ENCODE data around the gene SPOUT1. TPM values are rescaled to one million over a fixed set of nuclear protein-coding genes. Genes with fewer than 3 reads are reported as not detected.

The SPOUT1 gene
- total and polyA plus RNA-seq, 2 of the 13 experiments (the other 11 are each of a cell fraction or from before 2014, with no cell fraction given), result 39.0 to 45.8 TPM

DNA sequence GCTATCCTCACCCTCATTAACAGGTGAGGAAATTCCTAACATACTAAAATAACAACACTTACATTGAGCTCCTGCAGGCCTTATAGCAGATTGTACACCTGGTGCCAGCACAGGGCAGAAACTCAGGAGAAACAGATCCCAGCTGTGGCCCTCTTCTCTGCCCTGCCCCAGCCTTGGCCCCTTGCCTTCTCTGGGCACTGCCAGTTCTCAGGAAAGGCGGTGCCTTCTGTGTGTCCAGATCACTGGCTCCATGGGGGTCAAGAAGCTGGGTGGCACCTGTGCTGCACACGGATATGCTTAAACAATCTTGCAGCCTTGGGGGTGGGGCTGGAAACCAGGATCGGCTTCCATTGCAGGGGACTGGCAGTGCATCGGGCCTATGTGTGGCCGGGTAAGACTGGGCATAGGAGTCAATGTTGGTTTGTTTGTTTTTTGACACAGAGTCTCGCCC, 32.8 kb upstream of the SPOUT1 start (continued):
- TF ChIP-seq, protein P1, sequence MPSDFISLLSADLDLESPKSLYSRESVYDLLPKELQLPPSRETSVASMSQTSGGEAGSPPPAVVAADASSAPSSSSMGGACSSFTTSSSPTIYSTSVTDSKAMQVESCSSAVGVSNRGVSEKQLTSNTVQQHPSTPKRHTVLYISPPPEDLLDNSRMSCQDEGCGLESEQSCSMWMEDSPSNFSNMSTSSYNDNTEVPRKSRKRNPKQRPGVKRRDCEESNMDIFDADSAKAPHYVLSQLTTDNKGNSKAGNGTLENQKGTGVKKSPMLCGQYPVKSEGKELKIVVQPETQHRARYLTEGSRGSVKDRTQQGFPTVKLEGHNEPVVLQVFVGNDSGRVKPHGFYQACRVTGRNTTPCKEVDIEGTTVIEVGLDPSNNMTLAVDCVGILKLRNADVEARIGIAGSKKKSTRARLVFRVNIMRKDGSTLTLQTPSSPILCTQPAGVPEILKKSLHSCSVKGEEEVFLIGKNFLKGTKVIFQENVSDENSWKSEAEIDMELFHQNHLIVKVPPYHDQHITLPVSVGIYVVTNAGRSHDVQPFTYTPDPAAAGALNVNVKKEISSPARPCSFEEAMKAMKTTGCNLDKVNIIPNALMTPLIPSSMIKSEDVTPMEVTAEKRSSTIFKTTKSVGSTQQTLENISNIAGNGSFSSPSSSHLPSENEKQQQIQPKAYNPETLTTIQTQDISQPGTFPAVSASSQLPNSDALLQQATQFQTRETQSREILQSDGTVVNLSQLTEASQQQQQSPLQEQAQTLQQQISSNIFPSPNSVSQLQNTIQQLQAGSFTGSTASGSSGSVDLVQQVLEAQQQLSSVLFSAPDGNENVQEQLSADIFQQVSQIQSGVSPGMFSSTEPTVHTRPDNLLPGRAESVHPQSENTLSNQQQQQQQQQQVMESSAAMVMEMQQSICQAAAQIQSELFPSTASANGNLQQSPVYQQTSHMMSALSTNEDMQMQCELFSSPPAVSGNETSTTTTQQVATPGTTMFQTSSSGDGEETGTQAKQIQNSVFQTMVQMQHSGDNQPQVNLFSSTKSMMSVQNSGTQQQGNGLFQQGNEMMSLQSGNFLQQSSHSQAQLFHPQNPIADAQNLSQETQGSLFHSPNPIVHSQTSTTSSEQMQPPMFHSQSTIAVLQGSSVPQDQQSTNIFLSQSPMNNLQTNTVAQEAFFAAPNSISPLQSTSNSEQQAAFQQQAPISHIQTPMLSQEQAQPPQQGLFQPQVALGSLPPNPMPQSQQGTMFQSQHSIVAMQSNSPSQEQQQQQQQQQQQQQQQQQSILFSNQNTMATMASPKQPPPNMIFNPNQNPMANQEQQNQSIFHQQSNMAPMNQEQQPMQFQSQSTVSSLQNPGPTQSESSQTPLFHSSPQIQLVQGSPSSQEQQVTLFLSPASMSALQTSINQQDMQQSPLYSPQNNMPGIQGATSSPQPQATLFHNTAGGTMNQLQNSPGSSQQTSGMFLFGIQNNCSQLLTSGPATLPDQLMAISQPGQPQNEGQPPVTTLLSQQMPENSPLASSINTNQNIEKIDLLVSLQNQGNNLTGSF (CRISPR knock-in tag; IDR thresholded peaks at IDR 0.05), result no peak
- no peak for TF ChIP-seq FOXO1 (CRISPR knock-in tag; IDR thresholded peaks at IDR 0.05)
- no peak for TF ChIP-seq SP4 (CRISPR knock-in tag; IDR thresholded peaks at IDR 0.05)
- TF ChIP-seq MAF1 (CRISPR knock-in tag; IDR thresholded peaks at IDR 0.05; ENCODE audit: borderline replicate concordance), result no peak

DNA sequence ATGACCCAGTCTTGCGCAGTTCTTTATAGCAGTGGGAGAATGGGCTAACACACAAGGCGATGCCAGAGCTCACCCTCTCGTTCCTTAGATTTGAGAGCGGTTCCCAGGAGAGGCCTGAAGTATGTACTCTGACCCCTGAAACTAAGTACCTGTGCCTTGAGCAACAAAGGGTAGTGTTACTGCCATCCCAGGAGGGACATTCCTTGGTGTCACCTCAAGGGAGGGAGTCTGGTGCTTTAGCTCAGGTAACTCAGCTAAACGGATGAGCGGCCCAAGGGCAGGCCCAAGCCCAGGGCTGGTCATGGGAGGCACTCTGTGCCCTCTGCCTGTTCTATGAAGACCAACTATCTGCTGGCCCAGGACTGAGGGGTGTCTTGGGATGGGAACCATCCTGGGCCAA, 31.9 kb upstream of the SPOUT1 start:
- FAIRE-seq, result no peak
- no peaks in the 10 kb centered on the region; a peak in 1 of 5 replicates for H3K36me3 ChIP-seq (replicated peaks in 1 of 2; ENCODE audit: control insufficient read depth in 1 of 2, insufficient read depth in 2 of 2, low read length in 2 of 2)
- ATAC-seq, result no peak
- H4K20me1 ChIP-seq (ENCODE audit: insufficient read depth, low read length), result no peaks in the 10 kb centered on the region; the same call in 1 of the 2 replicates
- WGBS (ENCODE audit: low lambda C conversion rate), result 98% methylated on average over 4 of the region's 6 CpGs
- no TSS peak for BruUV-seq (replicated peaks)
- H3K27ac ChIP-seq (ENCODE audit: extremely low read length, insufficient read depth, low read length), result no peak overlapping the region
- no peak overlapping the region for H3K4me2 ChIP-seq (ENCODE audit: low read depth, low read length)
- no peak for DNase-seq (ENCODE audit: low spot score)
- in situ Hi-C loops (cut with HindIII; ENCODE audit: extremely low pct_ligation_motif_present, low pct_unique_long_range_greater_than_20kb) (no loop called here), intact Hi-C loops (cut with micrococcal nuclease; ENCODE audit: unreplicated experiment) (no loop called here)
- H3K9me3 ChIP-seq (ENCODE audit: low read length), result no peaks in the 10 kb centered on the region
- H3K4me3 ChIP-seq (replicated peaks in 1 of 3; ENCODE audit: insufficient read depth in 1 of 3, low read depth in 2 of 3, low read length in 3 of 3), result no peak overlapping the region
- H3K79me2 ChIP-seq (ENCODE audit: insufficient read depth, low read length), result peaks cover 44% of the 10 kb centered on the region
- ChIA-PET CTCF (ENCODE audit: low intra/inter-chr PET ratio, low total read pairs) (no interaction called here), POLR2A (interaction anchor here (1.0 kb wide), 2 partner anchors 14 to 19 kb away, joined by 4 to 5 read pairs; no protein-coding TSS in a partner anchor)
- H3K27me3 ChIP-seq (ENCODE audit: control insufficient read depth in 1 of 2, insufficient read depth in 2 of 2, low read length in 2 of 2), result no peaks in the 10 kb centered on the region
- H3K4me1 ChIP-seq (ENCODE audit: insufficient read depth, low read length), result peaks cover 51% of the 10 kb centered on the region
- H2AFZ ChIP-seq (ENCODE audit: low read length), result no peak overlapping the region
- H3K9ac ChIP-seq (ENCODE audit: insufficient read depth, low read depth, low read length), result no peak overlapping the region
- TF ChIP-seq, protein P2, sequence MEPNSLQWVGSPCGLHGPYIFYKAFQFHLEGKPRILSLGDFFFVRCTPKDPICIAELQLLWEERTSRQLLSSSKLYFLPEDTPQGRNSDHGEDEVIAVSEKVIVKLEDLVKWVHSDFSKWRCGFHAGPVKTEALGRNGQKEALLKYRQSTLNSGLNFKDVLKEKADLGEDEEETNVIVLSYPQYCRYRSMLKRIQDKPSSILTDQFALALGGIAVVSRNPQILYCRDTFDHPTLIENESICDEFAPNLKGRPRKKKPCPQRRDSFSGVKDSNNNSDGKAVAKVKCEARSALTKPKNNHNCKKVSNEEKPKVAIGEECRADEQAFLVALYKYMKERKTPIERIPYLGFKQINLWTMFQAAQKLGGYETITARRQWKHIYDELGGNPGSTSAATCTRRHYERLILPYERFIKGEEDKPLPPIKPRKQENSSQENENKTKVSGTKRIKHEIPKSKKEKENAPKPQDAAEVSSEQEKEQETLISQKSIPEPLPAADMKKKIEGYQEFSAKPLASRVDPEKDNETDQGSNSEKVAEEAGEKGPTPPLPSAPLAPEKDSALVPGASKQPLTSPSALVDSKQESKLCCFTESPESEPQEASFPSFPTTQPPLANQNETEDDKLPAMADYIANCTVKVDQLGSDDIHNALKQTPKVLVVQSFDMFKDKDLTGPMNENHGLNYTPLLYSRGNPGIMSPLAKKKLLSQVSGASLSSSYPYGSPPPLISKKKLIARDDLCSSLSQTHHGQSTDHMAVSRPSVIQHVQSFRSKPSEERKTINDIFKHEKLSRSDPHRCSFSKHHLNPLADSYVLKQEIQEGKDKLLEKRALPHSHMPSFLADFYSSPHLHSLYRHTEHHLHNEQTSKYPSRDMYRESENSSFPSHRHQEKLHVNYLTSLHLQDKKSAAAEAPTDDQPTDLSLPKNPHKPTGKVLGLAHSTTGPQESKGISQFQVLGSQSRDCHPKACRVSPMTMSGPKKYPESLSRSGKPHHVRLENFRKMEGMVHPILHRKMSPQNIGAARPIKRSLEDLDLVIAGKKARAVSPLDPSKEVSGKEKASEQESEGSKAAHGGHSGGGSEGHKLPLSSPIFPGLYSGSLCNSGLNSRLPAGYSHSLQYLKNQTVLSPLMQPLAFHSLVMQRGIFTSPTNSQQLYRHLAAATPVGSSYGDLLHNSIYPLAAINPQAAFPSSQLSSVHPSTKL (CRISPR knock-in tag; IDR thresholded peaks at IDR 0.05), result no peak
- no peak for TF ChIP-seq REPIN1 (CRISPR knock-in tag; IDR thresholded peaks at IDR 0.05; ENCODE audit: borderline replicate concordance, low read depth)
- TF ChIP-seq NCOA5 (CRISPR knock-in tag; IDR thresholded peaks at IDR 0.05), result no peak
- TF ChIP-seq, protein P3, sequence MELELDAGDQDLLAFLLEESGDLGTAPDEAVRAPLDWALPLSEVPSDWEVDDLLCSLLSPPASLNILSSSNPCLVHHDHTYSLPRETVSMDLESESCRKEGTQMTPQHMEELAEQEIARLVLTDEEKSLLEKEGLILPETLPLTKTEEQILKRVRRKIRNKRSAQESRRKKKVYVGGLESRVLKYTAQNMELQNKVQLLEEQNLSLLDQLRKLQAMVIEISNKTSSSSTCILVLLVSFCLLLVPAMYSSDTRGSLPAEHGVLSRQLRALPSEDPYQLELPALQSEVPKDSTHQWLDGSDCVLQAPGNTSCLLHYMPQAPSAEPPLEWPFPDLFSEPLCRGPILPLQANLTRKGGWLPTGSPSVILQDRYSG (CRISPR knock-in tag; IDR thresholded peaks at IDR 0.05), result no peak
- TF ChIP-seq MXI1 (IDR thresholded peaks at IDR 0.05; ENCODE audit: borderline replicate concordance, low read depth, low read length), result no peak
- TF ChIP-seq RBM39 (IDR thresholded peaks at IDR 0.05; ENCODE audit: low read depth, low read length, poor library complexity, severe bottlenecking), result no peak
- no peak for TF ChIP-seq KDM2A (CRISPR knock-in tag; IDR thresholded peaks at IDR 0.05; ENCODE audit: borderline replicate concordance, low read depth)
- no peak for TF ChIP-seq SNAPC2 (CRISPR knock-in tag; IDR thresholded peaks at IDR 0.05)
